ENCODE measurements around the gene NFAT5.

GRCh38 chr16:69537706-69538080 lies 28.1 kb upstream of the NFAT5 start:
- TF ChIP-seq CTCF (IDR thresholded peaks at IDR 0.05; ENCODE audit: low read depth, low read length) (no peak), EZH2phosphoT487 (IDR thresholded peaks at IDR 0.05; ENCODE audit: low read depth) (no peak)
